Fibroblast of pulmonary artery (primary cell): ENCODE results near the gene LILRA5.

ENCODE experiments used
- DNase-seq: peaks from one replicate; pipeline ENCODE4 v3.0.0-alpha.2; 2010; ENCODE audit warnings: low read depth
- H3K4me3 ChIP-seq: replicated peaks from 2 replicates; pipeline ENCODE4 v1.5.1; 2011; ENCODE audit warnings: low read depth, mild to moderate bottlenecking, control low read depth, low read length, moderate library complexity
- TF ChIP-seq, protein P1 (sequence below): IDR thresholded peaks from 2 replicates; pipeline ENCODE4 v1.5.1; 2011; ENCODE audit warnings: mild to moderate bottlenecking, control low read depth, low read length, inconsistent platforms; ENCODE audit errors: missing control alignments

The LILRA5 gene

DNA sequence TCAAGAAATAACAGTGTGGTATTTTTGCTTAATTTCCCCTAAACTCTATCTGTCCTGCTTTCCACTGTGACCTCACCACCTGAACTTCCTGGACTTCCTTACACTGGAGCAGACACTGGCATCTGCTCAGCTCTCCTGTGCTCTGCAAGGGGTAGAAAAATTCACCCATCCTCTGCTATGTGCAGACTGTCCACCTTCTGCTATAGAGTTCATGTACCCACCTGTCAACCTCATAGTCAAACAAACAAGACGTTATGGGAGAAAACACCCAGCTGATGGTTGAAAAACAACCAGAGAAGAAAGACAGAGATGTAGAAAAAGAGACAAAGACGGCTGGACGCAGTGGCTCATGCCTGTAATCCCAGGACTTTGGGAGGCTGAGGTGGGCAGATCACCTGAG, 39.6 kb upstream of the LILRA5 start:
- no peak overlapping the region for H3K4me3 ChIP-seq
- DNase-seq, result no peak
- TF ChIP-seq, protein P1, sequence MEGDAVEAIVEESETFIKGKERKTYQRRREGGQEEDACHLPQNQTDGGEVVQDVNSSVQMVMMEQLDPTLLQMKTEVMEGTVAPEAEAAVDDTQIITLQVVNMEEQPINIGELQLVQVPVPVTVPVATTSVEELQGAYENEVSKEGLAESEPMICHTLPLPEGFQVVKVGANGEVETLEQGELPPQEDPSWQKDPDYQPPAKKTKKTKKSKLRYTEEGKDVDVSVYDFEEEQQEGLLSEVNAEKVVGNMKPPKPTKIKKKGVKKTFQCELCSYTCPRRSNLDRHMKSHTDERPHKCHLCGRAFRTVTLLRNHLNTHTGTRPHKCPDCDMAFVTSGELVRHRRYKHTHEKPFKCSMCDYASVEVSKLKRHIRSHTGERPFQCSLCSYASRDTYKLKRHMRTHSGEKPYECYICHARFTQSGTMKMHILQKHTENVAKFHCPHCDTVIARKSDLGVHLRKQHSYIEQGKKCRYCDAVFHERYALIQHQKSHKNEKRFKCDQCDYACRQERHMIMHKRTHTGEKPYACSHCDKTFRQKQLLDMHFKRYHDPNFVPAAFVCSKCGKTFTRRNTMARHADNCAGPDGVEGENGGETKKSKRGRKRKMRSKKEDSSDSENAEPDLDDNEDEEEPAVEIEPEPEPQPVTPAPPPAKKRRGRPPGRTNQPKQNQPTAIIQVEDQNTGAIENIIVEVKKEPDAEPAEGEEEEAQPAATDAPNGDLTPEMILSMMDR, result no peak

- TF ChIP-seq, protein P1, result no peak
- H3K4me3 ChIP-seq, result no peak overlapping the region
- no peak for DNase-seq
These were observed 39.1 kb upstream of the LILRA5 start for GRCh38 chr19:54352041-54352440.

DNA sequence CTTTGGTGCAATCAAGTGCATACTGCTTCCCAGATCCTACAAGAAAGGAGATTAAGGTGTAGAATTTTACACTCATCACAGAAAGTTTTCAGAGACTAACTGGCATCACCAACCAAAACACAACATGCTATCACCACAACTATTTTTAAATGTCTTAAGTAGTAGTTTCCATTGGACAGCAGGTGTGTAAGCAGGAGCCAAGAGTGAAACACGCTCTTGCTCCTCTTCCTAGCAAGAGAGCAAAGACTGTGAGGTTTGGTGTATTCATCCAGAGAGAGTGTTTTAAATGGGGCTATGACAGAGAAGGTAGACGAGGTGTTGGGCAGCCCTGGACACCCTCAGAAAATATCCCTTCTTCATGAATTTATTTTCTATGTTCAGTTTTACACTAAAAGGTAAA, 38.5 kb upstream of the LILRA5 start:
- no peak for DNase-seq
- no peak overlapping the region for H3K4me3 ChIP-seq
- TF ChIP-seq, protein P1, result no peak

GRCh38 chr19:54345938-54346386, 33.0 kb upstream of the LILRA5 start:
- H3K4me3 ChIP-seq, result no peak overlapping the region
- TF ChIP-seq, protein P1, result no peak
- no peak for DNase-seq

GRCh38 chr19:54343868-54344267, 30.9 kb upstream of the LILRA5 start:
- no peak for DNase-seq
- H3K4me3 ChIP-seq, result no peak overlapping the region

DNA sequence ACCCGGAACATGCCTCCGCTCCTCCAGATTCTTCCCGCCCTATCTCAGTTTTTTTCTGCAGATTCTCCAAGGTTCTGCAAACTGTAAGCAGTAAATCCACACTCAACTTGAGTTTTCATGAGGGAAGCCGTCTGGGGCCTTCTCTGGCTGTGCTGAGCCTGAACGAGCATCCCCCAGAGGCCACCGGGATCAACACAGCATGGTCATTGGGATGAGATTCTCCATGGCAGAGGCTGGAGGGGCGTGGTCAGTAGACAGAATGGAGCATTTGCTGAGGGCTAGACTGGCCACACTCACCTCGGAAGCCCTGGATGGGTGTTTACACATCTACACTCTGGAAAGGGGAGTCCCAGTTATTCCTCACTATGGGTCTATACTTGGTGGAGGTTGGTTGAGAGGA, 28.3 kb upstream of the LILRA5 start:
- H3K4me3 ChIP-seq, result no peak overlapping the region
- DNase-seq, result no peak
- TF ChIP-seq, protein P1, result no peak

More at GRCh38 chr19:54343868-54344267, 30.9 kb upstream of the LILRA5 start:
- TF ChIP-seq, protein P1, result no peak

- TF ChIP-seq, protein P1, result no peak
- DNase-seq, result no peak
- H3K4me3 ChIP-seq, result no peak overlapping the region
These were observed 26.8 kb upstream of the LILRA5 start for GRCh38 chr19:54339646-54340358.
